GM21619 (cell line): ENCODE data around the gene TMEM132C.

Experiments used
- ATAC-seq: cut with Tn5 transposase; IDR thresholded peaks from one replicate; pipeline ENCODE4 v1.9.1; 2021; ENCODE audit not compliant: unreplicated experiment

Gene TMEM132C

GRCh38 chr12:128745772-128746689 is 479.1 kb downstream of the TMEM132C start:
- ATAC-seq: no peak

- ATAC-seq: no peak
Measured at GRCh38 chr12:128747441-128747840, 480.5 kb downstream of the TMEM132C start.

- no peak for ATAC-seq
Measured at GRCh38 chr12:128752386-128752785, 485.4 kb downstream of the TMEM132C start.

- ATAC-seq: no peak
Measured at GRCh38 chr12:128753438-128753837, 486.5 kb downstream of the TMEM132C start.

GRCh38 chr12:128754275-128754674 is 487.3 kb downstream of the TMEM132C start:
- no peak for ATAC-seq

- no peak for ATAC-seq
Measured at GRCh38 chr12:128755566-128755965, 488.6 kb downstream of the TMEM132C start.
